Measurements from ENCODE around the gene PTDSS2. TPM values are rescaled to one million over a fixed set of nuclear protein-coding genes. Genes with fewer than 3 reads are reported as not detected.
"Not testable (repeated sequence)": the region's sequence is repeated elsewhere in the genome, so short reads cannot be mapped to it uniquely, and the experiment has no call there.

Gene PTDSS2
- total RNA-seq (19.3 TPM), polyA plus RNA-seq (1 to 10 TPM; 6.1 to 8.3 (median 6.8) TPM)

DNA sequence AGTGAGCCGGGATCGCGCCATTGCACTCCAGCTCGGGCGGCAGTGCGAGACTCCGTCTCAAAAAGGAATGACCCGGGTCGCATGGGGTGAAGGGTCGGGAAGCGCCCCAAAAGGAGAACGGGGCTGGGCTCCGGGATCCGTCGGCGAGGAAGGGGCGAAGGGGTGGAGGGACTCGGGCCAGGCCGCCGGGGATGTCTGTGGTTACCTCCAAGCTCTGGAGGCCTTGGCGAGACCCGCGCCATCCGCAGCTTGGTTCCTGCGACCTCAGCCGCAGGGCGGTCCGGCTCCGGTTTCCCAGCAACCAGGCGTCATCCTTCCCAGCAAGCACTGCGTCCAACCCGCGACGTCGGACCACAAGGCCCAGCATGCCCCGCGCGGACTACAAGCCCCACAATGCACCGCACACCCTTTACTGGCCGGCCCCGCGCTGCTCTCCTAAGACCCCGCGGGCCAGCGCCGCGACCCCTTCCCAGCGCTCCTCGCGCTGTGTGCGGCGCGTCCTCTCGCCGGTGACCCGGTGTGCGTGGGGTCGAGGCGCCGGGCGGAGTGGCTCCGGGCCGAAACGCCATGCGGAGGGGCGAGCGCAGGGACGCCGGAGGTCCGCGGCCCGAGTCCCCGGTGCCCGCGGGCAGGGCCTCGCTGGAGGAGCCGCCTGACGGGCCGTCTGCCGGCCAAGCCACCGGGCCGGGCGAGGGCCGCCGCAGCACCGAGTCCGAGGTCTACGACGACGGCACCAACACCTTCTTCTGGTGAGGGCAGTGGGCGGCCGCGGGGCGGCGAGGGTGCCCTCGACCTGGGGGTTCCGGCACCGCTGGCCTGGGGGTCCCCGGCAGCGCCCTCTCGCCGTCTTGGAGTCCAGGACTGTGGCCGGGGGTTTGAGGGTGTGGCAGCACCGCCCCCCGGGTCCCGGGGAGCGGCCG is at the start of gene PTDSS2:
PTDSS2 (plus strand) TSS at position 391 of the 920 bp plus-strand sequence; CDS start at position 568, 177 bp downstream.
- peak; percentile 85 to 89 for ATAC-seq (ENCODE audit: low read depth in 2 of 2)
- Histone ChIP-seq H3K4me1 (ENCODE audit: control insufficient read depth, insufficient read depth, low read length, poor library complexity, severe bottlenecking) (peaks cover 31% of the 10 kb centered on the region), H3K36me3 (ENCODE audit: control insufficient read depth, insufficient read depth, low read length) (peaks cover 9% of the 10 kb centered on the region), H3K27ac (ENCODE audit: insufficient read depth, low read length, poor library complexity, severe bottlenecking) (peak within 1 kb of the TSS; percentile 90), H3K27me3 (ENCODE audit: control insufficient read depth, insufficient read depth, low read length) (no peaks in the 10 kb centered on the region), H3K4me3 (ENCODE audit: low read depth, low read length) (peak within 1 kb of the TSS; percentile 26), H3K9me3 (ENCODE audit: control insufficient read depth in 2 of 2, low read length in 2 of 2) (no peaks in the 10 kb centered on the region)
- no peaks in the 10 kb centered on the region for H3K9me3 Mint-ChIP-seq
- no peaks in the 10 kb centered on the region for H3K27me3 Mint-ChIP-seq
- peaks cover 4% of the 10 kb centered on the region for H3K36me3 Mint-ChIP-seq
- H3K4me1 Mint-ChIP-seq = peaks cover 6 to 44% (median 14%) of the 10 kb centered on the region in 4 donors
- DNase-seq = peak; percentile 91 to 96 (median 92)
- peak within 1 kb of the TSS; percentile 90 to 97 (median 95) for H3K27ac Mint-ChIP-seq
- H3K4me3 Mint-ChIP-seq = peak within 1 kb of the TSS; percentile 94 to 99 (median 96)

DNA sequence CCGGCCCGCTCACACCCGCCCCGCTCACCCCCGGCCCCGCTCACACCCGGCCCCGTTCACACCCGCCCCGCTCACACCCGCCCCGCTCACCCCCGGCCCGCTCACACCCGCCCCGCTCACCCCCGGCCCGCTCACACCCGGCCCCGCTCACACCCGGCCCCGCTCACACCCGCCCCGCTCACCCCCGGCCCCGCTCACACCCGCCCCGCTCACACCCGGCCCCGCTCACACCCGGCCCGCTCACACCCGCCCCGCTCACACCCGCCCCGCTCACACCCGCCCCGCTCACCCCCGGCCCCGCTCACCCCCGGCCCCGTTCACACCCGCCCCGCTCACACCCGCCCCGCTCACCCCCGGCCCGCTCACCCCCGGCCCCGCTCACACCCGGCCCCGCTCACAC is 48.9 kb upstream of the PTDSS2 start:
- H3K4me1 ChIP-seq (ENCODE audit: control insufficient read depth, insufficient read depth, low read length, poor library complexity, severe bottlenecking) = peaks cover 21% of the 10 kb centered on the region
- H3K27me3 ChIP-seq (ENCODE audit: control insufficient read depth, insufficient read depth, low read length); H3K27ac Mint-ChIP-seq; H3K4me1 Mint-ChIP-seq; H3K27ac ChIP-seq (ENCODE audit: insufficient read depth, low read length, poor library complexity, severe bottlenecking); ATAC-seq (ENCODE audit: low read depth in 2 of 2); H3K9me3 ChIP-seq (ENCODE audit: control insufficient read depth in 2 of 2, low read length in 2 of 2); H3K36me3 ChIP-seq (ENCODE audit: control insufficient read depth, insufficient read depth, low read length); H3K36me3 Mint-ChIP-seq; DNase-seq; H3K9me3 Mint-ChIP-seq; H3K4me3 ChIP-seq (ENCODE audit: low read depth, low read length); H3K4me3 Mint-ChIP-seq; H3K27me3 Mint-ChIP-seq: not testable (repeated sequence)

DNA sequence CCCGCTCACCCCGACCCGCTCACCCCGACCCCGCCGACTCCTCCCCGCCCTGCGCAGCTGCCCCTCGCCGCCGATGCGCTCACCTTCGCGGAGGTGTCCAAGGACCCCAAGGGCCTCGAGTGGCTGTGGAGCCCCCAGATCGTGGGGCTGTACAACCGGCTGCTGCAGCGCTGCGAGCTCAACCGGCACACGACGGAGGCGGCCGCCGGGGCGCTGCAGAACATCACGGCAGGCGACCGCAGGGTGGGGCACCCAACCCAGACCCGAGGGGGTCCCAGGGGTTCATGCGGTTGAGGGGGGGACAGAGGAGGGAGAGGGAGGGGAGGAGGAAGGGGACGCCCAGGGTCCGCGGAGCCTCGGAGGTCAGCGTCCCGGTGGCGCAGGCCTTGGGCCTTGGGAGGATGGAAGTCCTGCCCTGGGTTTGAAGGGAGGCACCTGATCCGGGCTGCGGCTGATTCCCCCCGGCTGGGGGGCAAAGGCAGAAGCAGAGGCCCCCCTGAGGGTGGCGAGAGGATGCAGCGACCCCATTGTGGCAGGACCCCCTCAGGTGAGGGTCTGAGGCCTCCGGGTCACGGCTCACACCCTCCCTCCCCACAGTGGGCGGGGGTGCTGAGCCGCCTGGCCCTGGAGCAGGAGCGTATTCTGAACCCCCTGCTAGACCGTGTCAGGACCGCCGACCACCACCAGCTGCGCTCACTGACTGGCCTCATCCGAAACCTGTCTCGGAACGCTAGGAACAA is 46.9 kb upstream of the PTDSS2 start:
- no peaks in the 10 kb centered on the region for H3K9me3 ChIP-seq (ENCODE audit: control insufficient read depth in 2 of 2, low read length in 2 of 2)
- no peaks in the 10 kb centered on the region for H3K27me3 ChIP-seq (ENCODE audit: control insufficient read depth, insufficient read depth, low read length)
- H3K4me1 ChIP-seq (ENCODE audit: control insufficient read depth, insufficient read depth, low read length, poor library complexity, severe bottlenecking) = peaks cover 18% of the 10 kb centered on the region
- no peaks in the 10 kb centered on the region for H3K27me3 Mint-ChIP-seq
- H3K4me3 ChIP-seq (ENCODE audit: low read depth, low read length) = no peak overlapping the region
- no peak overlapping the region for H3K27ac ChIP-seq (ENCODE audit: insufficient read depth, low read length, poor library complexity, severe bottlenecking)
- no peak overlapping the region for H3K4me3 Mint-ChIP-seq
- no peaks in the 10 kb centered on the region for H3K9me3 Mint-ChIP-seq
- no peak for ATAC-seq (ENCODE audit: low read depth in 2 of 2)
- no peak for DNase-seq
- no peak overlapping the region for H3K27ac Mint-ChIP-seq
- no peaks in the 10 kb centered on the region for H3K36me3 ChIP-seq (ENCODE audit: control insufficient read depth, insufficient read depth, low read length)
- H3K36me3 Mint-ChIP-seq = no peaks in the 10 kb centered on the region
- peaks cover 0 to 12% (median 0%) of the 10 kb centered on the region in 4 donors for H3K4me1 Mint-ChIP-seq

DNA sequence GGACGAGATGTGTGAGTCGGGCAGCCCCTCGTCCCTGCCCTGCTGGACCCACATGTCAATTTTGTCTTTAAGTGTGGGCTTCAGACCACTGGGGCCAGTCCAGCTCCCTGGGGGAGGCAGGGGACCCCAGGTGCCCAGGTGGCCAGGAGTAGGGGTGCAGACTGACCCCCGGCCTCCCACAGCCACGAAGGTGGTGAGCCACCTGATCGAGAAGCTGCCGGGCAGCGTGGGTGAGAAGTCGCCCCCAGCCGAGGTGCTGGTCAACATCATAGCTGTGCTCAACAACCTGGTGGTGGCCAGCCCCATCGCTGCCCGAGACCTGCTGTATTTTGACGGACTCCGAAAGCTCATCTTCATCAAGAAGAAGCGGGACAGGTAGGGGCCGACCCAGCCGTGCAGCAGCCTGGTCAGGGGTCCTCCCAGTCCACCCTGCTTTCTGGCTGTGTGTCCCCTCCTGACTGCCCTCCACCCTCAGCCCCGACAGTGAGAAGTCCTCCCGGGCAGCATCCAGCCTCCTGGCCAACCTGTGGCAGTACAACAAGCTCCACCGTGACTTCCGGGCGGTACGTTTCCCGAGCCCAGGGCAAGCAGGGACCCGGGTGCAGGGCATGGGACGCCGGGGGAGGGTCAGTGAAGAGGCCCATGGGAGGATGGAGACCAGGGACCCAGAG is 46.2 kb upstream of the PTDSS2 start:
- no peak for DNase-seq
- no peak overlapping the region for H3K4me3 ChIP-seq (ENCODE audit: low read depth, low read length)
- Mint-ChIP-seq H3K36me3 (no peaks in the 10 kb centered on the region), H3K9me3 (no peaks in the 10 kb centered on the region), H3K27me3 (no peaks in the 10 kb centered on the region), H3K27ac (no peak overlapping the region), H3K4me3 (peak overlapping the region in 1 of 4 donors; percentile 69), H3K4me1 (peaks cover 0 to 15% (median 0%) of the 10 kb centered on the region in 4 donors)
- H3K36me3 ChIP-seq (ENCODE audit: control insufficient read depth, insufficient read depth, low read length) = no peaks in the 10 kb centered on the region
- ATAC-seq (ENCODE audit: low read depth in 2 of 2) = no peak
- no peak overlapping the region for H3K27ac ChIP-seq (ENCODE audit: insufficient read depth, low read length, poor library complexity, severe bottlenecking)
- H3K27me3 ChIP-seq (ENCODE audit: control insufficient read depth, insufficient read depth, low read length) = no peaks in the 10 kb centered on the region
- H3K4me1 ChIP-seq (ENCODE audit: control insufficient read depth, insufficient read depth, low read length, poor library complexity, severe bottlenecking) = peaks cover 18% of the 10 kb centered on the region
- H3K9me3 ChIP-seq (ENCODE audit: control insufficient read depth in 2 of 2, low read length in 2 of 2) = no peaks in the 10 kb centered on the region

DNA sequence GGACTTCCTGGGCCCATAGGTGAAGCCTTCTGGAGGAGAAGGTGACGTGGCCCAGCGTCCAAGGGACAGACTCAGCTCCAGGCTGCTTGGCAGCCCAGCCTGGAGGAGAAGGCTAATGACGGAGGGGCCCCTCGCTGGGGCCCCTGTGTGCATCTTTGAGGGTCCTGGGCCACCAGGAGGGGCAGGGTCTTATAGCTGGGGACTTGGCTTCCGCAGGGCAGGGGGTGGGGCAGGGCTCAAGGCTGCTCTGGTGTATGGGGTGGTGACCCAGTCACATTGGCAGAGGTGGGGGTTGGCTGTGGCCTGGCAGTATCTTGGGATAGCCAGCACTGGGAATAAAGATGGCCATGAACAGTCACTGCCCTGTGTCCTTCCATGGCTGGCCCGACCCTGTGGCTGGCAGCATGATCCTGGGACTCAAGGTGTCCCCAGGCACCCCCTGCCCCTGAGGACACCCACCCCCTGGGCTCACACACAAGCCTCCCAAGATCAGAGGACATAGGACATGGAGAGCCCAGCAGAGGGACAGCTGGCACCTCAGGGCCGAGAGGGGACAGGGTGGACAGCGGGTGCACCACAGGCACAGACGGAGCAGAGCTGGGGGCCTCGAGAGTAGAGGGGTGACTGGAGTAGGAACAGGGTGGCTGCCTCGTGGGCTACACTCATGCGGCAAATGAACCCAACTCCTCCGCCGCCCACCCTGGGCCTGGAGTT is 45.4 kb upstream of the PTDSS2 start:
- peaks cover 19% of the 10 kb centered on the region for H3K4me1 ChIP-seq (ENCODE audit: control insufficient read depth, insufficient read depth, low read length, poor library complexity, severe bottlenecking)
- H3K4me3 Mint-ChIP-seq = peak overlapping the region in 2 of 4 donors; percentile 54 to 80
- ATAC-seq (ENCODE audit: low read depth in 2 of 2) (no peak), DNase-seq (no peak)
- no peaks in the 10 kb centered on the region for H3K36me3 ChIP-seq (ENCODE audit: control insufficient read depth, insufficient read depth, low read length)
- H3K9me3 Mint-ChIP-seq = no peaks in the 10 kb centered on the region
- H3K27me3 Mint-ChIP-seq = no peaks in the 10 kb centered on the region
- H3K27me3 ChIP-seq (ENCODE audit: control insufficient read depth, insufficient read depth, low read length) = no peaks in the 10 kb centered on the region
- no peaks in the 10 kb centered on the region for H3K9me3 ChIP-seq (ENCODE audit: control insufficient read depth in 2 of 2, low read length in 2 of 2)
- no peaks in the 10 kb centered on the region for H3K36me3 Mint-ChIP-seq
- H3K27ac Mint-ChIP-seq = peak overlapping the region in 1 of 3 donors; percentile 14
- H3K27ac ChIP-seq (ENCODE audit: insufficient read depth, low read length, poor library complexity, severe bottlenecking) = no peak overlapping the region
- no peak overlapping the region for H3K4me3 ChIP-seq (ENCODE audit: low read depth, low read length)
- peaks cover 0 to 23% (median 0%) of the 10 kb centered on the region in 4 donors for H3K4me1 Mint-ChIP-seq

DNA sequence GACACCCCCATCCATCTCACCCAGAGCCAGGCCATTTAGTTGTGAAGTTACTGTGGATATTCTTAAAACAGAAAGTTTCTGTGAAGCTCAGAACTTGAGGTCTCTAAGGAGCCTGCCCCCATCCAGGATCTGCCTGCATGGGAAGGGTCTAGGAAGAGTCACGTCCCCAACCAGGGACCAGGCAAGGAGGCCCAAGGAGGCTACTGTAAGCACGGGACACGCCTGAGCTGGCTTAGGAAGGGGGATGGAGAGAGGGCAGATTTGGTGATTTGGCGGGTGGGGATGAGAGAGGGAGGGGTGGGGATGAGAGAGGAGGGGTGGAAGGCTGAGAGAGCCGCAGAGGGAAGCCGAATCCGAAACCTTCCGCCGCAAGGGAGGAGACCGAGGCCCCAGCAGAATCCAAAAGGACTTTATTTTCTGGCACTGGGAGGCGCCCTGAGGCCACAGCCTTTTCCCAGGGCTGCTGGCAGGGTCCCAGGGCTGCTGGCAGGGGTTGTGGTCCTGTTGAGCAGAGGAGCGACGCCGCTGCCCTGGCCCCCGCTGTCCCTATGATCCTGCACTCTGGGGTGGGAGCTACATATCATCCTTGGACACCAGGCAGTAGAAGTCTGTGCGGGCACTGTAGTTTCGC is 44.6 kb upstream of the PTDSS2 start:
- peaks cover 21% of the 10 kb centered on the region for H3K4me1 ChIP-seq (ENCODE audit: control insufficient read depth, insufficient read depth, low read length, poor library complexity, severe bottlenecking)
- H3K9me3 ChIP-seq (ENCODE audit: control insufficient read depth in 2 of 2, low read length in 2 of 2) = no peaks in the 10 kb centered on the region
- ATAC-seq (ENCODE audit: low read depth in 2 of 2) (no peak), DNase-seq (no peak)
- no peaks in the 10 kb centered on the region for H3K9me3 Mint-ChIP-seq
- H3K4me3 Mint-ChIP-seq = peak overlapping the region; percentile 50 to 64 (median 58)
- H3K36me3 Mint-ChIP-seq = no peaks in the 10 kb centered on the region
- H3K27ac Mint-ChIP-seq = peak overlapping the region in 1 of 3 donors; percentile 80
- H3K4me1 Mint-ChIP-seq = peaks cover 0 to 25% (median 0%) of the 10 kb centered on the region in 4 donors
- H3K27me3 Mint-ChIP-seq = no peaks in the 10 kb centered on the region
- H3K27me3 ChIP-seq (ENCODE audit: control insufficient read depth, insufficient read depth, low read length) = no peaks in the 10 kb centered on the region
- H3K4me3 ChIP-seq (ENCODE audit: low read depth, low read length) = no peak overlapping the region
- H3K27ac ChIP-seq (ENCODE audit: insufficient read depth, low read length, poor library complexity, severe bottlenecking) = no peak overlapping the region
- H3K36me3 ChIP-seq (ENCODE audit: control insufficient read depth, insufficient read depth, low read length) = no peaks in the 10 kb centered on the region
